Smooth muscle cell (in vitro differentiated cells): ENCODE measurements around the gene PIR. TPM values are rescaled to one million over a fixed set of nuclear protein-coding genes. Genes with fewer than 3 reads are reported as not detected.

Experiments used
- DNase-seq: peaks from one replicate; lab custom pipeline; 2025; ENCODE audit not compliant: unreplicated experiment; lab: John Stamatoyannopoulos, UW
- H2AFZ ChIP-seq: fragments of 200-600 bp; sonication (generic); 2 replicates; pipeline ENCODE4 v1.6.0; 2016; ENCODE audit warnings: antibody characterized with exemption, low read depth, mild to moderate bottlenecking
- H3F3A ChIP-seq: fragments of 200-600 bp; sonication (generic); 2 replicates; pipeline ENCODE4 v1.6.0; 2017; ENCODE audit warnings: antibody characterized with exemption, low read depth
- H3K27ac ChIP-seq: fragments of 200-600 bp; sonication (generic); 2 replicates; pipeline ENCODE4 v1.5.1; 2016; ENCODE audit warnings: low read depth, mild to moderate bottlenecking
- H3K27me3 ChIP-seq: fragments of 200-600 bp; sonication (generic); 2 replicates; pipeline ENCODE4 v1.6.1; 2016; ENCODE audit warnings: low read depth, mild to moderate bottlenecking
- H3K36me3 ChIP-seq: fragments of 200-600 bp; sonication (generic); 2 replicates; pipeline ENCODE4 v1.5.1; 2016; ENCODE audit warnings: low read depth
- H3K4me1 ChIP-seq: fragments of 200-600 bp; sonication (generic); 2 replicates; pipeline ENCODE4 v1.5.1; 2016; ENCODE audit warnings: low read depth
- H3K4me2 ChIP-seq: fragments of 200-600 bp; sonication (generic); 2 replicates; pipeline ENCODE4 v1.6.0; 2016; ENCODE audit warnings: mild to moderate bottlenecking
- H3K4me3 ChIP-seq: fragments of 200-600 bp; sonication (generic); 2 replicates; pipeline ENCODE4 v1.5.1; 2016; ENCODE audit warnings: mild to moderate bottlenecking
- H3K79me2 ChIP-seq: fragments of 200-600 bp; sonication (generic); 2 replicates; pipeline ENCODE4 v1.6.0; 2016; ENCODE audit warnings: low read depth, mild to moderate bottlenecking
- H3K9ac ChIP-seq: fragments of 200-600 bp; sonication (generic); 2 replicates; pipeline ENCODE4 v1.6.0; 2016; ENCODE audit warnings: low read depth
- H3K9me3 ChIP-seq: fragments of 200-600 bp; sonication (generic); replicated peaks from 2 replicates; pipeline ENCODE4 v1.5.1; 2016; ENCODE audit warnings: low read depth
- H4K20me1 ChIP-seq: fragments of 200-600 bp; sonication (generic); 2 replicates; pipeline ENCODE4 v1.6.0; 2016; ENCODE audit warnings: low read depth
- CTCF ChIP-seq: fragments of 200-600 bp; sonication (generic); IDR thresholded peaks from 2 replicates; pipeline ENCODE4 v1.5.1; 2017; ENCODE audit warnings: borderline replicate concordance, mild to moderate bottlenecking, antibody characterized with exemption; ENCODE audit not compliant: insufficient read depth, poor library complexity, severe bottlenecking
- WGBS: methylation state at CpG from one replicate; pipeline ENCODE4 v1.1.7; 2016; ENCODE audit warnings: low lambda C conversion rate; 5-methylcytosine and 5-hydroxymethylcytosine counted together
- polyA plus RNA-seq: library from polyadenylated mRNA; unstranded; fragments of >200 nt; fragmentation: Nextera tagmentation; extraction: Ambion mirVana; gene quantifications from 2 replicates; pipeline ENCODE4 v1.2.1, GENCODE V29; 2016
- total RNA-seq: library from RNA; depleted of rRNA; stranded (reverse); fragments of >200 nt; gene quantifications from 2 replicates; pipeline ENCODE4 v1.2.3, GENCODE V29; 2014

Gene PIR
- total and polyA plus RNA-seq, 2 experiments from 2014 or later = 9.3 to 14.3 TPM

GRCh38 chrX:15497865-15498264 is 4.7 kb upstream of the PIR start:
- Histone ChIP-seq H4K20me1 (no peaks in the 10 kb centered on the region), H3K27ac (no peak overlapping the region), H3K27me3 (no peaks in the 10 kb centered on the region), H3K9me3 (no peaks in the 10 kb centered on the region), H3K4me1 (peaks cover under 1% of the 10 kb centered on the region), H3K4me2 (no peak overlapping the region), H3K9ac (no peak overlapping the region), H3K4me3 (no peak overlapping the region), H3K36me3 (no peaks in the 10 kb centered on the region), H3K79me2 (no peaks in the 10 kb centered on the region), H2AFZ (peak overlapping the region; percentile 39), H3F3A (peaks cover 4% of the 10 kb centered on the region)
- WGBS = 11% methylated on average over 4 of the region's 4 CpGs
- DNase-seq = peak; percentile 3
- peak; percentile 76 for TF ChIP-seq CTCF

- WGBS = 63% methylated on average over 4 of the region's 4 CpGs
- no peak for TF ChIP-seq CTCF
- Histone ChIP-seq H3F3A (peaks cover 4% of the 10 kb centered on the region), H4K20me1 (no peaks in the 10 kb centered on the region), H3K27ac (no peak overlapping the region), H3K4me1 (peaks cover 8% of the 10 kb centered on the region), H3K36me3 (no peaks in the 10 kb centered on the region), H3K4me3 (no peak overlapping the region), H3K4me2 (no peak overlapping the region), H3K9me3 (no peaks in the 10 kb centered on the region), H2AFZ (peak overlapping the region; percentile 39), H3K27me3 (no peaks in the 10 kb centered on the region), H3K79me2 (peaks cover 3% of the 10 kb centered on the region), H3K9ac (no peak overlapping the region)
- DNase-seq = no peak
Observed at GRCh38 chrX:15496824-15497223, 3.7 kb upstream of the PIR start.

GRCh38 chrX:15495801-15496200 is 2.7 kb upstream of the PIR start:
- WGBS = 92% methylated on average over 4 of the region's 4 CpGs
- Histone ChIP-seq H2AFZ (no peak overlapping the region), H3K9ac (no peak overlapping the region), H3K27me3 (no peaks in the 10 kb centered on the region), H3K9me3 (no peaks in the 10 kb centered on the region), H3K27ac (no peak overlapping the region), H3K4me3 (no peak overlapping the region), H3K79me2 (peaks cover 3% of the 10 kb centered on the region), H3F3A (peaks cover 4% of the 10 kb centered on the region), H3K36me3 (no peaks in the 10 kb centered on the region), H4K20me1 (no peaks in the 10 kb centered on the region), H3K4me2 (no peak overlapping the region), H3K4me1 (peaks cover 8% of the 10 kb centered on the region)
- no peak for DNase-seq
- no peak for TF ChIP-seq CTCF

GRCh38 chrX:15492469-15492868 is 664 bp downstream of the PIR start:
- Histone ChIP-seq H3K79me2 (peaks cover 3% of the 10 kb centered on the region), H3K27me3 (no peaks in the 10 kb centered on the region), H3K4me1 (peaks cover 8% of the 10 kb centered on the region), H4K20me1 (no peaks in the 10 kb centered on the region), H3K9me3 (no peaks in the 10 kb centered on the region), H3K4me2 (peak overlapping the region; percentile 96), H3K36me3 (no peaks in the 10 kb centered on the region), H3K4me3 (peak overlapping the region; percentile 85), H3F3A (peaks cover 4% of the 10 kb centered on the region), H3K9ac (peak overlapping the region; percentile 73), H3K27ac (peak overlapping the region; percentile 50), H2AFZ (peak overlapping the region; percentile 99)
- 45% methylated on average over 5 of the region's 5 CpGs for WGBS
- TF ChIP-seq CTCF = no peak
- no peak for DNase-seq
